Mesenchymal stem cell (in vitro differentiated cells and primary cell): ENCODE data around the gene RNASE13.

ENCODE experiments used
- DNase-seq: peaks from one replicate; pipeline ENCODE4 v3.0.0-alpha.2; 2013
- H2AFZ ChIP-seq: one replicate; pipeline ENCODE4 v1.6.1; 2013; ENCODE audit warnings: low read depth, mild to moderate bottlenecking, control low read depth, inconsistent platforms, low read length, moderate library complexity
- H2AK5ac ChIP-seq: 2 replicates; pipeline ENCODE4 v1.6.1; 2013; ENCODE audit warnings: low read length, moderate library complexity, mild to moderate bottlenecking, inconsistent platforms; ENCODE audit not compliant: severe bottlenecking
- H2BK120ac ChIP-seq: one replicate; pipeline ENCODE4 v1.6.1; 2013; ENCODE audit warnings: low read depth, mild to moderate bottlenecking, inconsistent platforms, low read length, moderate library complexity
- H2BK12ac ChIP-seq, 2 experiments: one replicate each; pipeline ENCODE4 v1.6.1; 2013; ENCODE audit warnings: inconsistent platforms in 2 of 2, low read length in 2 of 2, mild to moderate bottlenecking in 2 of 2, moderate library complexity in 2 of 2, control low read depth in 1 of 2
- H2BK15ac ChIP-seq: one replicate; pipeline ENCODE4 v1.6.1; 2013; ENCODE audit warnings: mild to moderate bottlenecking, low read depth, inconsistent platforms; ENCODE audit not compliant: poor library complexity, severe bottlenecking
- H2BK5ac ChIP-seq: 2 replicates; pipeline ENCODE4 v1.6.1; 2013; ENCODE audit warnings: low read depth, mild to moderate bottlenecking, low read length, control low read depth, inconsistent platforms; ENCODE audit not compliant: poor library complexity, severe bottlenecking
- H3K14ac ChIP-seq, 2 experiments: one replicate each; pipeline ENCODE4 v1.6.1; 2013; ENCODE audit warnings: inconsistent platforms in 2 of 2, low read length in 2 of 2, control low read depth in 1 of 2, mild to moderate bottlenecking in 1 of 2, moderate library complexity in 1 of 2
- H3K18ac ChIP-seq, 2 experiments: one replicate each; pipeline ENCODE4 v1.6.1; 2013; ENCODE audit warnings: inconsistent platforms in 2 of 2, low read length in 2 of 2, control low read depth in 1 of 2, low read depth in 1 of 2, mild to moderate bottlenecking in 1 of 2
- H3K23ac ChIP-seq, 2 experiments: one replicate each; pipeline ENCODE4 v1.6.1; 2013; ENCODE audit warnings: inconsistent platforms in 2 of 2, low read length in 2 of 2, mild to moderate bottlenecking in 2 of 2, moderate library complexity in 2 of 2, control low read depth in 1 of 2
- H3K27ac ChIP-seq: 2 replicates; pipeline ENCODE4 v1.5.1; 2013; ENCODE audit warnings: mild to moderate bottlenecking, moderate library complexity, low read length, control low read depth, inconsistent platforms; ENCODE audit not compliant: poor library complexity, severe bottlenecking
- H3K27me3 ChIP-seq, 2 experiments: 2 replicates each; pipeline versions ENCODE4 v1.6.1 to v1.7.0; 2013; ENCODE audit warnings: low read length in 2 of 2, mild to moderate bottlenecking in 2 of 2, moderate library complexity in 2 of 2, control low read depth in 1 of 2, inconsistent platforms in 1 of 2; ENCODE audit not compliant: control insufficient read depth in 1 of 2, insufficient read depth in 1 of 2
- H3K36me3 ChIP-seq, 2 experiments: 2 replicates each; pipeline versions ENCODE4 v1.6.1 to v1.7.0; 2013; ENCODE audit warnings: low read length in 2 of 2, control low read depth in 1 of 2, inconsistent platforms in 1 of 2, low read depth in 1 of 2, mild to moderate bottlenecking in 1 of 2; ENCODE audit not compliant: insufficient read depth in 2 of 2, control insufficient read depth in 1 of 2
- H3K4ac ChIP-seq, 2 experiments: one replicate each; pipeline ENCODE4 v1.6.1; 2013; ENCODE audit warnings: inconsistent platforms in 2 of 2, low read length in 2 of 2, mild to moderate bottlenecking in 2 of 2, moderate library complexity in 2 of 2, control low read depth in 1 of 2, low read depth in 1 of 2
- H3K4me1 ChIP-seq: 2 replicates; pipeline ENCODE4 v1.6.1; 2013; ENCODE audit warnings: low read depth, low read length, control low read depth; ENCODE audit not compliant: control insufficient read depth, insufficient read depth
- H3K4me2 ChIP-seq: 2 replicates; pipeline ENCODE4 v1.6.1; 2013; ENCODE audit warnings: low read length, mild to moderate bottlenecking, inconsistent platforms; ENCODE audit not compliant: poor library complexity, severe bottlenecking
- H3K4me3 ChIP-seq, 2 experiments: 2 replicates each; pipeline versions ENCODE4 v1.5.1 to v1.7.0; 2013; ENCODE audit warnings: low read length in 2 of 2, mild to moderate bottlenecking in 2 of 2, control low read depth in 1 of 2, low read depth in 1 of 2; ENCODE audit not compliant: insufficient read depth in 1 of 2
- H3K79me1 ChIP-seq: replicated peaks from 2 replicates; pipeline ENCODE4 v1.6.1; 2013; ENCODE audit warnings: mild to moderate bottlenecking, control low read depth, low read length, inconsistent platforms; ENCODE audit not compliant: poor library complexity, severe bottlenecking
- H3K9ac ChIP-seq: 2 replicates; pipeline ENCODE4 v1.7.0; 2013; ENCODE audit warnings: mild to moderate bottlenecking, low read length, moderate library complexity
- H3K9me3 ChIP-seq: 2 replicates; pipeline ENCODE4 v1.7.0; 2013; ENCODE audit warnings: mild to moderate bottlenecking, low read length; ENCODE audit not compliant: control insufficient read depth
- H4K8ac ChIP-seq: one replicate; pipeline ENCODE4 v1.6.1; 2013; ENCODE audit warnings: inconsistent platforms, mild to moderate bottlenecking, low read length, moderate library complexity
- H4K91ac ChIP-seq: one replicate; pipeline ENCODE4 v1.6.1; 2013; ENCODE audit warnings: mild to moderate bottlenecking, low read length, inconsistent platforms
- WGBS: methylation state at CpG from one replicate; pipeline ENCODE4 v1.1.7; 2013; ENCODE audit warnings: mixed read lengths; 5-methylcytosine and 5-hydroxymethylcytosine counted together

Gene RNASE13

DNA sequence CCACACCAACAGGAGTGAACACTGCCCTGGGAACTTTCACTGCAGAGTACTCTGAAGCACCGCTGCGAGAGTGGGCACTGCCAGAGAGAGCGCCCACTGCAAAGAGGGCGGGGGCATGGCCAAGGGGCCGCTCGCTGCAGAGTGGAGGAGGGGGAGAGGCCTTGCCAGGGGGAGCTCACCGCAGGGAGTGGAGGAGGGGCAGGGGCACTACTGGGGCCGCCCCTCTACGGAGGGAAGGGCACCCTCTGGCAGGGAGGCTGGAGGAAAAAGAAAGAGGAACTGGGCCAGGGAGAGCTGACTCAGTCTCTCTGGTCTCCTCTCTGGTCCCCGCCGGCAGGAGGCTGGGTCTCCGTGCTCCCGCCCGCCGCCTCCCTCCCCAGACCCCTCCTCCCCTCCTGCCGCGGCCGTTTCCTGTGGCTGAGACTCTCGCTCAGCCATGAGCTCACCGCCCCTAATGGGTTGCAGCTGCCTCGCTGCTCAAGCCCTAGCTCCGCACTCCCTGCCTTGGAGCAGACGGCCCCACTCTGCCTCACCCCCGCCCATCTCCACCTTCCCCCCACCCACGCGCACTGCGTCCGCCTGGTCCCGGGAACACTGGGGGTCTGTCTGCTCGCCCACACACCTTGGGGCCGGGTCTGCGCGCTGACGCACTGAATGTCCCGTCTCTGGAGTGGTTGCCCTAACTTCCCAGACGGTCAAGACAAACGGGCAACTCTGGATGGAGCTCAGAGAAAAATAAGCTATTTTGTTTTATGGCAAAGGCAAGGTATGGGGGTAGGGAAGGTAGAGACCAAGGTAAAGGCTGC lies 36.8 kb upstream of the RNASE13 start:
- H3K23ac ChIP-seq: peak overlapping the region in 1 of 2 experiments; percentile 81
- peak overlapping the region; percentile 90 for H2BK12ac ChIP-seq
- H4K91ac ChIP-seq: peak overlapping the region; percentile 96
- peak overlapping the region; percentile 88 for H3K9ac ChIP-seq
- H3K79me1 ChIP-seq: peaks cover 39% of the 10 kb centered on the region
- H3K4me2 ChIP-seq: peak overlapping the region; percentile 91
- H3K14ac ChIP-seq: peak overlapping the region in 1 of 2 experiments; percentile 97
- no peaks in the 10 kb centered on the region for H3K9me3 ChIP-seq
- no peaks in the 10 kb centered on the region for H3K27me3 ChIP-seq
- H2AK5ac ChIP-seq: peak overlapping the region; percentile 79
- peak overlapping the region; percentile 64 for H2BK120ac ChIP-seq
- H2BK15ac ChIP-seq: peak overlapping the region; percentile 95
- peak overlapping the region; percentile 84 to 92 for H3K4me3 ChIP-seq
- peaks cover 35 to 37% of the 10 kb centered on the region in 2 experiments for H3K36me3 ChIP-seq
- H3K4ac ChIP-seq: peak overlapping the region; percentile 84 to 96
- peak; percentile 96 for DNase-seq
- peak overlapping the region; percentile 90 to 94 for H3K18ac ChIP-seq
- WGBS: under 1% methylated on average over 35 of the region's 37 CpGs
- H4K8ac ChIP-seq: peak overlapping the region; percentile 90
- H3K4me1 ChIP-seq: peaks cover 29% of the 10 kb centered on the region
- H3K27ac ChIP-seq: peak overlapping the region; percentile 100
- peak overlapping the region; percentile 46 for H2AFZ ChIP-seq
- H2BK5ac ChIP-seq: peak overlapping the region; percentile 92

DNA sequence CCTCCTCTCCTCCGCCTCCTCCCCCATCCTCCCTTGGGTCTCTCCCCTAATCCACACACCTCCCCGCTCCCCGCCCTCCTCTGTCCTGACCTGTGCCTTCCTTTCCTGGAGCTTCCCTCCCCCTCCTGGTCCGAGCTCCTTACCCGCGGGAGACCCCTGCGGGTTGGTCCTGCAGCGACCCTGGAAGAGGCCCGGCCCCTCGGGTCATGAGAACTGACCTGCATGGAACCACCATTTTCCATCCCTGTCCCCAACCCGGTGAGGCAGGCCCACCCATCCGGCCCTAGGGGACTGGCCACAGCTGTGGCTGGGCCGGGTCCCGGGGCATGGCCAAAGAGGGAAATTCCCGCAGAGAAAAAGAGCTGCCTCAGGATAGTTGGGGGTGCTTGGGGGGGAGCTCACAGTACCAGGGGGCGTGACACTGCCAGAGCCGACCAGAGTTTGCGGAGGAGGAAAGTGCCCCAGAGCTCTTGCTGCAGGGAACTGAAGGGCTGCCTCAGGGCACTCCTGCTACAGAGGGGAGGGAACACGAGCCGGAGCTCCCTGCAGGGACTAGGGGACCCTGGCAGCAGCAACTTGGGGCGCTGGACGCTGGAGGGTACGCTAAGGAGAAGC lies 36.1 kb upstream of the RNASE13 start:
- H3K4ac ChIP-seq: peak overlapping the region; percentile 79 to 96
- WGBS: 2% methylated on average over 19 of the region's 23 CpGs
- H2BK15ac ChIP-seq: peak overlapping the region; percentile 95
- H3K4me2 ChIP-seq: peak overlapping the region; percentile 91
- peak overlapping the region; percentile 86 for H4K91ac ChIP-seq
- H2BK12ac ChIP-seq: peak overlapping the region; percentile 90
- DNase-seq: peak; percentile 75
- peak overlapping the region; percentile 90 for H4K8ac ChIP-seq
- peak overlapping the region; percentile 82 for H2AK5ac ChIP-seq
- H2BK5ac ChIP-seq: peak overlapping the region; percentile 91
- peaks cover 29% of the 10 kb centered on the region for H3K4me1 ChIP-seq
- H3K9ac ChIP-seq: peak overlapping the region; percentile 88
- no peaks in the 10 kb centered on the region for H3K27me3 ChIP-seq
- H3K14ac ChIP-seq: peak overlapping the region in 1 of 2 experiments; percentile 97
- peaks cover 30% of the 10 kb centered on the region in 2 experiments for H3K36me3 ChIP-seq
- H3K79me1 ChIP-seq: peaks cover 32% of the 10 kb centered on the region
- peak overlapping the region; percentile 90 to 94 for H3K18ac ChIP-seq
- no peaks in the 10 kb centered on the region for H3K9me3 ChIP-seq
- peak overlapping the region; percentile 100 for H3K27ac ChIP-seq
- H3K23ac ChIP-seq: peak overlapping the region in 1 of 2 experiments; percentile 57
- peak overlapping the region; percentile 46 for H2AFZ ChIP-seq
- H2BK120ac ChIP-seq: peak overlapping the region; percentile 64
- peak overlapping the region; percentile 84 to 92 for H3K4me3 ChIP-seq

DNA sequence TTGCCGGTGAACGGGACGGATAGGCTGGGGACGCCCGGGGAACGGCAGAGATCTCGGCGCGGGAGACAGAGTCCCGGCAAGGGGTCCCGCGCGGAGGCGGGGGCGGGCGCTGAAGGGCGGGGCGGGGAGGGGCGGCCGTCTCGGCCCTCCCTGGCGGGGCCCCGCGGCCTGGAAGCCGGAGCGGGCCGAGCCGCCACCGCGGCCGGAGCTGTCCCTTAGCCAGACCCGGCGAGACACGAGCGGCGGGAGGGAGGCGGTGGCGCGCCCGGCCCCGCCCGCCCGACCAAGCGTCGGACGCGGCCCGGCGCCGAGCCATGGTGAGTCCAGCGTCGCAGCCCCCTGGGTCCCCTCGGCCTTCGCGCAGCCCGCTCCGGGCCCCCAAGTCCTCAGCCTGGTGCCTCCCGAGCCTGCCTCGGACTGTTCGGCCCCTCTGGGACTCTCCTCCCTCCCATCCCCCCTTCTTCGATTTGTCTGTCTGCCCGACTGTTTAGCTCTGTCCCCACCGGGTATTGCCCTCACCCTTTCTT lies 35.5 kb upstream of the RNASE13 start, which contains the start of gene ARHGEF40:
TSS of gene ARHGEF40 (plus strand) at position 222 of the 527 bp plus-strand sequence. CDS start at position 315, 93 bp downstream.
- DNase-seq: peak; percentile 53
- peak within 1 kb of the TSS; percentile 100 for H3K27ac ChIP-seq
- WGBS: under 1% methylated on average over 45 of the region's 63 CpGs
- peak within 1 kb of the TSS; percentile 92 to 94 for H3K18ac ChIP-seq
- peak within 1 kb of the TSS; percentile 95 for H3K4me2 ChIP-seq
- H3K23ac ChIP-seq: peak within 1 kb of the TSS in 1 of 2 experiments; percentile 63
- H2BK12ac ChIP-seq: peak within 1 kb of the TSS; percentile 90
- H3K79me1 ChIP-seq: peaks cover 26% of the 10 kb centered on the region
- H4K8ac ChIP-seq: peak within 1 kb of the TSS; percentile 90
- no peaks in the 10 kb centered on the region for H3K9me3 ChIP-seq
- H3K9ac ChIP-seq: peak within 1 kb of the TSS; percentile 88
- H3K4me1 ChIP-seq: peaks cover 29% of the 10 kb centered on the region
- peak within 1 kb of the TSS in 1 of 2 experiments; percentile 97 for H3K14ac ChIP-seq
- no peaks in the 10 kb centered on the region for H3K27me3 ChIP-seq
- peaks cover 24 to 25% of the 10 kb centered on the region in 2 experiments for H3K36me3 ChIP-seq
- H3K4ac ChIP-seq: peak within 1 kb of the TSS; percentile 79 to 96
- H2BK15ac ChIP-seq: peak within 1 kb of the TSS; percentile 99
- peak within 1 kb of the TSS; percentile 72 for H2AFZ ChIP-seq
- H3K4me3 ChIP-seq: peak within 1 kb of the TSS; percentile 84 to 92
- H2BK120ac ChIP-seq: peak within 1 kb of the TSS; percentile 84
- peak within 1 kb of the TSS; percentile 82 for H2AK5ac ChIP-seq
- peak within 1 kb of the TSS; percentile 91 for H2BK5ac ChIP-seq
- peak within 1 kb of the TSS; percentile 89 for H4K91ac ChIP-seq
